Measurements from ENCODE around the gene NUP54. TPM values are rescaled to one million over a fixed set of nuclear protein-coding genes. Genes with fewer than 3 reads are reported as not detected.

Gene NUP54
- total RNA-seq, 2 donors from 2014 or later, result 78.6 to 88.5 TPM

GRCh38 chr4:76067652-76068286 is 80.4 kb downstream of the NUP54 start:
- peak; percentile 97 for TF ChIP-seq CTCF (conservative IDR thresholded peaks at IDR 0.05)
- no peaks in the 10 kb centered on the region for H3K27me3 ChIP-seq (ENCODE audit: control insufficient read depth, insufficient read depth, low read length, poor library complexity, severe bottlenecking)
- H3K27me3 Mint-ChIP-seq (ENCODE audit: insufficient read depth), result no peaks in the 10 kb centered on the region
- WGBS, 2 experiments (ENCODE audit: insufficient coverage in 1 of 2, insufficient read length in 1 of 2), result 0 to 1% methylated on average over 2 of the region's 2 CpGs
- no peak overlapping the region for H3K4me3 Mint-ChIP-seq
- H3K9me3 Mint-ChIP-seq, result no peaks in the 10 kb centered on the region
- no peaks in the 10 kb centered on the region for H3K9me3 ChIP-seq (ENCODE audit: control insufficient read depth, low read length)
- H3K9ac ChIP-seq (ENCODE audit: extremely low read depth, low read length, poor library complexity, severe bottlenecking), result no peak overlapping the region
- H3K4me1 Mint-ChIP-seq, result no peaks in the 10 kb centered on the region
- no peak overlapping the region for H3K27ac ChIP-seq (ENCODE audit: low read depth, low read length)
- H3K4me3 ChIP-seq (ENCODE audit: low read length), result no peak overlapping the region
- no peaks in the 10 kb centered on the region for H3K36me3 ChIP-seq (ENCODE audit: control insufficient read depth, insufficient read depth, low read length)
- H3K27ac Mint-ChIP-seq, result no peak overlapping the region
- no peaks in the 10 kb centered on the region for H3K36me3 Mint-ChIP-seq (ENCODE audit: low read depth)
- H3K4me1 ChIP-seq (ENCODE audit: control insufficient read depth, insufficient read depth, low read length), result no peaks in the 10 kb centered on the region
- DNase-seq, result peak; percentile 89

GRCh38 chr4:76066546-76066945 is 81.7 kb downstream of the NUP54 start:
- Histone ChIP-seq H3K9ac (ENCODE audit: extremely low read depth, low read length, poor library complexity, severe bottlenecking) (no peak overlapping the region), H3K27me3 (ENCODE audit: control insufficient read depth, insufficient read depth, low read length, poor library complexity, severe bottlenecking) (no peaks in the 10 kb centered on the region), H3K36me3 (ENCODE audit: control insufficient read depth, insufficient read depth, low read length) (no peaks in the 10 kb centered on the region), H3K4me1 (ENCODE audit: control insufficient read depth, insufficient read depth, low read length) (no peaks in the 10 kb centered on the region), H3K27ac (ENCODE audit: low read depth, low read length) (no peak overlapping the region), H3K9me3 (ENCODE audit: control insufficient read depth, low read length) (no peaks in the 10 kb centered on the region), H3K4me3 (ENCODE audit: low read length) (no peak overlapping the region)
- H3K4me1 Mint-ChIP-seq, result peaks cover 3% of the 10 kb centered on the region
- no peaks in the 10 kb centered on the region for H3K9me3 Mint-ChIP-seq
- 90 to 100% methylated on average over 1 to 3 of the region's 3 CpGs for WGBS, 2 experiments (ENCODE audit: insufficient coverage in 1 of 2, insufficient read length in 1 of 2)
- no peak for TF ChIP-seq CTCF (conservative IDR thresholded peaks at IDR 0.05)
- no peak overlapping the region for H3K27ac Mint-ChIP-seq
- DNase-seq, result no peak
- no peak overlapping the region for H3K4me3 Mint-ChIP-seq
- H3K36me3 Mint-ChIP-seq (ENCODE audit: low read depth), result no peaks in the 10 kb centered on the region
- no peaks in the 10 kb centered on the region for H3K27me3 Mint-ChIP-seq (ENCODE audit: insufficient read depth)

Other genes with a start within 250 kb of the NUP54 start
- gene PPEF2, start 245.9 kb downstream of the NUP54 start, total RNA-seq, result not detected
- 1 to 10 TPM; 1.7 TPM for gene NAAA, start 207.4 kb downstream of the NUP54 start, total RNA-seq
- 10 to 100 TPM; 38.1 to 47.4 TPM for gene SDAD1, start 157.5 kb downstream of the NUP54 start, total RNA-seq
- not detected for gene CXCL9, start 140.9 kb downstream of the NUP54 start, total RNA-seq
- gene CXCL10, start 124.9 kb downstream of the NUP54 start, total RNA-seq, result not detected
- gene CXCL11, start 112.3 kb downstream of the NUP54 start, total RNA-seq, result not detected
- gene ART3, start 73.7 kb downstream of the NUP54 start, total RNA-seq, result under 1 TPM in 1 of 2 donors, not detected in 1; 0.92 TPM
- gene SCARB2, start 65.4 kb upstream of the NUP54 start, total RNA-seq, result 10 to 100 TPM; 45.8 to 78.5 TPM
- 1 to 10 TPM in 1 of 2 donors, under 1 TPM in 1; 0.84 to 2.5 TPM for gene FAM47E, start 103.3 kb upstream of the NUP54 start, total RNA-seq
- 1 to 10 TPM in 1 of 2 donors, under 1 TPM in 1; 0.31 to 1.3 TPM for gene STBD1, start 158.3 kb upstream of the NUP54 start, total RNA-seq